Hepatocyte (in vitro differentiated cells): ENCODE data around the gene SMPD2. TPM values are rescaled to one million over a fixed set of nuclear protein-coding genes. Genes with fewer than 3 reads are reported as not detected.

Source experiments
- DNase-seq: peaks from one replicate; pipeline ENCODE4 v3.0.0-alpha.2; 2016; ENCODE audit warnings: low spot score
- H2AFZ ChIP-seq: fragments of 200-600 bp; sonication (generic); 2 replicates; pipeline ENCODE4 v1.6.0; 2016; ENCODE audit warnings: antibody characterized with exemption, mild to moderate bottlenecking
- H3K27ac ChIP-seq: fragments of 200-600 bp; sonication (generic); 2 replicates; pipeline ENCODE4 v1.5.1; 2016; ENCODE audit warnings: mild to moderate bottlenecking
- H3K27me3 ChIP-seq: fragments of 200-600 bp; sonication (generic); 2 replicates; pipeline ENCODE4 v1.6.1; 2016
- H3K36me3 ChIP-seq: fragments of 200-600 bp; sonication (generic); replicated peaks from 2 replicates; pipeline ENCODE4 v1.5.1; 2016; ENCODE audit warnings: low read depth; ENCODE audit not compliant: insufficient read depth
- H3K4me1 ChIP-seq: fragments of 200-600 bp; sonication (generic); 2 replicates; pipeline ENCODE4 v1.5.1; 2016; ENCODE audit warnings: mild to moderate bottlenecking, moderate library complexity; ENCODE audit not compliant: insufficient read depth
- H3K4me2 ChIP-seq: fragments of 200-600 bp; sonication (generic); 2 replicates; pipeline ENCODE4 v1.6.0; 2016
- H3K4me3 ChIP-seq: fragments of 200-600 bp; sonication (generic); 2 replicates; pipeline ENCODE4 v1.5.1; 2016; ENCODE audit warnings: mild to moderate bottlenecking
- H3K79me2 ChIP-seq: fragments of 200-600 bp; sonication (generic); 2 replicates; pipeline ENCODE4 v1.6.0; 2017; ENCODE audit warnings: mild to moderate bottlenecking
- H3K9me2 ChIP-seq: fragments of 200-600 bp; sonication (generic); replicated peaks from 2 replicates; pipeline ENCODE4 v1.6.0; 2017; ENCODE audit warnings: mild to moderate bottlenecking; ENCODE audit not compliant: insufficient read depth
- H3K9me3 ChIP-seq: fragments of 200-600 bp; sonication (generic); 2 replicates; pipeline ENCODE4 v1.5.1; 2016; ENCODE audit warnings: low read depth, mild to moderate bottlenecking
- H4K20me1 ChIP-seq: fragments of 200-600 bp; sonication (generic); 2 replicates; pipeline ENCODE4 v1.6.0; 2016; ENCODE audit warnings: mild to moderate bottlenecking; ENCODE audit not compliant: insufficient read depth, poor library complexity, severe bottlenecking
- EZH2 ChIP-seq: fragments of 200-600 bp; sonication (generic); IDR thresholded peaks from 2 replicates; pipeline ENCODE4 v1.6.1; 2016; ENCODE audit warnings: antibody characterized with exemption, mild to moderate bottlenecking, borderline replicate concordance
- EZH2phosphoT487 ChIP-seq: fragments of 200-600 bp; sonication (generic); IDR thresholded peaks from one replicate; pipeline ENCODE4 v1.6.1; 2018; ENCODE audit warnings: antibody characterized with exemption, mild to moderate bottlenecking, low read depth, moderate library complexity; ENCODE audit not compliant: unreplicated experiment, severe bottlenecking
- WGBS: methylation state at CpG from one replicate; pipeline ENCODE4 v1.1.6; 2016; ENCODE audit warnings: low lambda C conversion rate; ENCODE audit errors: missing lambda C conversion rate; 5-methylcytosine and 5-hydroxymethylcytosine counted together
- polyA plus RNA-seq: library from polyadenylated mRNA; unstranded; fragments of >200 nt; fragmentation: Nextera tagmentation; extraction: Ambion mirVana; gene quantifications from 2 replicates; pipeline ENCODE4 v1.2.1, GENCODE V29; 2016
- total RNA-seq: library from RNA; depleted of rRNA; stranded (reverse); fragments of >200 nt; gene quantifications from 2 replicates; pipeline ENCODE4 v1.2.3, GENCODE V29; 2014
- TF ChIP-seq, protein P1 (sequence below): fragments of 200-600 bp; sonication (generic); IDR thresholded peaks from 2 replicates; pipeline ENCODE4 v1.5.1; 2016; ENCODE audit warnings: antibody characterized with exemption, mild to moderate bottlenecking; ENCODE audit not compliant: poor library complexity

Gene SMPD2
- total and polyA plus RNA-seq, 2 experiments from 2014 or later = 9.3 to 19.2 TPM

DNA sequence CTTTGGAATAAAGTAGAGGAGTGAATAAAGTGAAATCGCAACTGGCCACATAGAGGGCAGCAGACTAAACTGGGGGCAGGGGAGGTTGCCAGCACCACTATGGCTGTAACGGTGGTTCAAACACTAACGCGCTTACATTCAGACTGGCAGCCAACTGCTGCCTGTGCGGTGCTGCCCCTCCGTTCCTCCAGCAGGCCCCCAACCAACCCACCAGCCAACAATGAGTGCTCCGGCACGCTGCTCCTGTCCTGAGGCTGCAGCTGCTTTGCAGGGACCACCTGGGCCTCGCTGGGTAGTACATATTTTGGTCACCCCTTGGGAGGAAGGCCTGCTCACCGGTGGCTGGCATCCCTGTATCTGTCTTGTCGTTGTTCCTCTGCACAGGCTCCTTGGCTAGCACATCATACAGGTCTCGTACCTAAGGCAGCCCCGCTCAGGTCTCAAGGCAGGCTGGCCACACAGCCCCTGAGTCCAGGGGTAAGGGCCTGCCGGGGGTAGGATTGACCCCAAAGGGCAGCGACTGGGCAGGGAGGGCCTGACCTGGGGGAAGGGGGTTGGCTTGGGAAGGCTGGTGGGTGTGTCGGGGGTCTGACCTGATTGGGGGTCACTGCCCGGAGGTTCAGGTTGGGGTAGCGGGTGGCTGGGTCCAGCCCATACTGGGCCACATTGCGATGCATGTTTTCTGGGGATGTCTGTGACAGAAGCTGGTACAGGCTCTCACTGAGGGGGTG is 8.7 kb downstream of the SMPD2 start:
- TF ChIP-seq EZH2phosphoT487 = no peak
- TF ChIP-seq, protein P1, sequence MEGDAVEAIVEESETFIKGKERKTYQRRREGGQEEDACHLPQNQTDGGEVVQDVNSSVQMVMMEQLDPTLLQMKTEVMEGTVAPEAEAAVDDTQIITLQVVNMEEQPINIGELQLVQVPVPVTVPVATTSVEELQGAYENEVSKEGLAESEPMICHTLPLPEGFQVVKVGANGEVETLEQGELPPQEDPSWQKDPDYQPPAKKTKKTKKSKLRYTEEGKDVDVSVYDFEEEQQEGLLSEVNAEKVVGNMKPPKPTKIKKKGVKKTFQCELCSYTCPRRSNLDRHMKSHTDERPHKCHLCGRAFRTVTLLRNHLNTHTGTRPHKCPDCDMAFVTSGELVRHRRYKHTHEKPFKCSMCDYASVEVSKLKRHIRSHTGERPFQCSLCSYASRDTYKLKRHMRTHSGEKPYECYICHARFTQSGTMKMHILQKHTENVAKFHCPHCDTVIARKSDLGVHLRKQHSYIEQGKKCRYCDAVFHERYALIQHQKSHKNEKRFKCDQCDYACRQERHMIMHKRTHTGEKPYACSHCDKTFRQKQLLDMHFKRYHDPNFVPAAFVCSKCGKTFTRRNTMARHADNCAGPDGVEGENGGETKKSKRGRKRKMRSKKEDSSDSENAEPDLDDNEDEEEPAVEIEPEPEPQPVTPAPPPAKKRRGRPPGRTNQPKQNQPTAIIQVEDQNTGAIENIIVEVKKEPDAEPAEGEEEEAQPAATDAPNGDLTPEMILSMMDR = no peak
- no peak for TF ChIP-seq EZH2
- H3K9me3 ChIP-seq = no peaks in the 10 kb centered on the region
- 94% methylated on average over 16 of the region's 19 CpGs for WGBS
- H3K9me2 ChIP-seq = no peaks in the 10 kb centered on the region
- DNase-seq = no peak
- H3K27me3 ChIP-seq = no peaks in the 10 kb centered on the region
- H3K4me3 ChIP-seq = no peak overlapping the region
- no peak overlapping the region for H3K27ac ChIP-seq
- no peak overlapping the region for H3K4me2 ChIP-seq
- peaks cover 5% of the 10 kb centered on the region for H3K79me2 ChIP-seq
- H2AFZ ChIP-seq = no peak overlapping the region
- peaks cover 1% of the 10 kb centered on the region for H3K4me1 ChIP-seq
- H4K20me1 ChIP-seq = no peaks in the 10 kb centered on the region
- no peaks in the 10 kb centered on the region for H3K36me3 ChIP-seq

DNA sequence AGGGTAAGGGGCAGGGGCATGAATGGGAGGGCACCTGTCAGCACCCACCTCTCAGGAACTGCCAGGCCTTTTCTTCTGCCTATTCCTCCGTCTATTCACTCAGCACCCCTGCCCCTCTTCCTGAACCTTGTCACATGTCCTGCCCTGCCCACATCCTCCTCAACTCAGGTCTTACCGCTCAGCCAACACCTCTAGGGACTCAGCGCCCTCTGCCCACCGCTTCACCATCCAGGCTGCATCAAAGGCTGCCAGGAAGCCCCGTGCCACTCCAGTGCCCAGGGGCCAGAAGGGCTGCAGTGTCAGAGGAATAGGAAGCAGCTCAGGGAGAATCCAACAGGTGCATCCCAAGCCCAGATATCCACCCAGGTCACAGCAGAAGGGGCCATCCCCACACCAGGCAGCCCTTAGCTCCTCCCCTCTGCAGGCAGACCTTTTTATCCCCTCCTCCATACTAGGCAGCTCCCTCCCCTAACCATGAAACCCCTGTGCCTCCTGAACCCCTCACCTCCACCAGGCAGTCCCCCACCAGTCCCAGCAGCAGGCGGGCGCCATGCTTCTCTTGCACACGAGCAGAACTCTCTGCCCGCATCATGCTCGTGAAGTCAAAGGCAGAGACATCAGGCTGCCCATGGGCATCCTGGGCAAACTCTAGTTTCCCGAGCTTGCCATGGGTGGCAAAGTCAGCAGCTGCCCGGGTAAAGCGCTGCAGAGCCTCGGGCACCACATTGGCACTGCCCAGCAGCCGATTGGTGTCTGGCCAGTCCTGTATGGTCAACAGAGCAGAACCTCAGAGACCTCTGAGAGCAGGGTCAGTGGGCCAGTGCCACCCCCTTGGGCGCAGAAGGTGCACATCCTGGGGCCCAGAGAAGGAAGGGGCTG is 9.5 kb downstream of the SMPD2 start:
- TF ChIP-seq EZH2 (no peak), EZH2phosphoT487 (no peak)
- TF ChIP-seq, protein P1 = no peak
- Histone ChIP-seq H3K36me3 (no peaks in the 10 kb centered on the region), H3K4me3 (no peak overlapping the region), H3K27me3 (no peaks in the 10 kb centered on the region), H3K4me1 (peaks cover 6% of the 10 kb centered on the region), H3K79me2 (peaks cover 6% of the 10 kb centered on the region), H3K27ac (no peak overlapping the region), H4K20me1 (no peaks in the 10 kb centered on the region), H3K9me2 (no peaks in the 10 kb centered on the region), H3K4me2 (no peak overlapping the region), H3K9me3 (no peaks in the 10 kb centered on the region), H2AFZ (no peak overlapping the region)
- no peak for DNase-seq
- WGBS = 95% methylated on average over 16 of the region's 16 CpGs

GRCh38 chr6:109450801-109451200 is 10.3 kb downstream of the SMPD2 start:
- no peak overlapping the region for H3K27ac ChIP-seq
- no peaks in the 10 kb centered on the region for H3K36me3 ChIP-seq

More at GRCh38 chr6:109450801-109451200, 10.3 kb downstream of the SMPD2 start:
- Histone ChIP-seq H2AFZ (no peak overlapping the region), H3K4me2 (no peak overlapping the region), H4K20me1 (no peaks in the 10 kb centered on the region), H3K9me2 (no peaks in the 10 kb centered on the region), H3K4me3 (no peak overlapping the region), H3K4me1 (peaks cover 6% of the 10 kb centered on the region), H3K27me3 (no peaks in the 10 kb centered on the region), H3K79me2 (peaks cover 6% of the 10 kb centered on the region), H3K9me3 (no peaks in the 10 kb centered on the region)
- DNase-seq = no peak
- 89% methylated on average over 3 of the region's 3 CpGs for WGBS
- TF ChIP-seq, protein P1 = no peak
- TF ChIP-seq EZH2phosphoT487 (no peak), EZH2 (no peak)
